Measurements from ENCODE around the gene THBS3. TPM values are rescaled to one million over a fixed set of nuclear protein-coding genes. Genes with fewer than 3 reads are reported as not detected.
"Not testable (repeated sequence)": the region's sequence is repeated elsewhere in the genome, so short reads cannot be mapped to it uniquely, and the experiment has no call there.

The THBS3 gene
- total and polyA plus RNA-seq, 2 donors (not counting 1 experiment from before 2014, with no cell fraction given), result 36.8 to 39.6 TPM

- Histone ChIP-seq H3K9ac (ENCODE audit: insufficient read depth, low read length) (peak overlapping the region; percentile 78), H3K9me3 (ENCODE audit: control insufficient read depth, insufficient read depth, low read depth, low read length) (no peaks in the 10 kb centered on the region), H3K4me1 (ENCODE audit: control insufficient read depth, extremely low read depth, insufficient read depth, low read length) (peaks cover 19% of the 10 kb centered on the region), H2AFZ (ENCODE audit: low read length) (peak overlapping the region; percentile 17), H4K20me1 (ENCODE audit: control insufficient read depth, extremely low read depth, insufficient read depth, low read length) (no peaks in the 10 kb centered on the region), H3K4me3 (replicated peaks in 1 of 4; ENCODE audit: control extremely low read depth in 1 of 4, insufficient read depth in 1 of 4, low read depth in 3 of 4, low read length in 4 of 4) (peak overlapping the region; percentile 33 to 64 (median 49)), H3K79me2 (ENCODE audit: control insufficient read depth, insufficient read depth, low read length) (peaks cover 8% of the 10 kb centered on the region), H3K4me2 (ENCODE audit: extremely low read depth, insufficient read depth, low read length) (peak overlapping the region; percentile 98), H3K27ac (ENCODE audit: insufficient read depth, low read length) (peak overlapping the region; percentile 94), H3K27me3 (ENCODE audit: control insufficient read depth, insufficient read depth, low read length) (no peaks in the 10 kb centered on the region), H3K36me3 (ENCODE audit: control insufficient read depth, insufficient read depth, low read length) (peaks cover 16% of the 10 kb centered on the region)
- TF ChIP-seq, protein P1, sequence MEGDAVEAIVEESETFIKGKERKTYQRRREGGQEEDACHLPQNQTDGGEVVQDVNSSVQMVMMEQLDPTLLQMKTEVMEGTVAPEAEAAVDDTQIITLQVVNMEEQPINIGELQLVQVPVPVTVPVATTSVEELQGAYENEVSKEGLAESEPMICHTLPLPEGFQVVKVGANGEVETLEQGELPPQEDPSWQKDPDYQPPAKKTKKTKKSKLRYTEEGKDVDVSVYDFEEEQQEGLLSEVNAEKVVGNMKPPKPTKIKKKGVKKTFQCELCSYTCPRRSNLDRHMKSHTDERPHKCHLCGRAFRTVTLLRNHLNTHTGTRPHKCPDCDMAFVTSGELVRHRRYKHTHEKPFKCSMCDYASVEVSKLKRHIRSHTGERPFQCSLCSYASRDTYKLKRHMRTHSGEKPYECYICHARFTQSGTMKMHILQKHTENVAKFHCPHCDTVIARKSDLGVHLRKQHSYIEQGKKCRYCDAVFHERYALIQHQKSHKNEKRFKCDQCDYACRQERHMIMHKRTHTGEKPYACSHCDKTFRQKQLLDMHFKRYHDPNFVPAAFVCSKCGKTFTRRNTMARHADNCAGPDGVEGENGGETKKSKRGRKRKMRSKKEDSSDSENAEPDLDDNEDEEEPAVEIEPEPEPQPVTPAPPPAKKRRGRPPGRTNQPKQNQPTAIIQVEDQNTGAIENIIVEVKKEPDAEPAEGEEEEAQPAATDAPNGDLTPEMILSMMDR (conservative IDR thresholded peaks at IDR 0.05 in 1 of 2, IDR thresholded peaks at IDR 0.05 in 1 of 2; ENCODE audit: low read depth in 1 of 2, low read length in 2 of 2), result peak; percentile 88 to 97
- TF ChIP-seq EZH2 (IDR thresholded peaks at IDR 0.05; ENCODE audit: low read length, missing control alignments), result no peak
- DNase-seq (ENCODE audit: low read depth in 2 of 2), result peak; percentile 88 to 92
These were observed 14.3 kb downstream of the THBS3 start for GRCh38 chr1:155193275-155193990.

DNA sequence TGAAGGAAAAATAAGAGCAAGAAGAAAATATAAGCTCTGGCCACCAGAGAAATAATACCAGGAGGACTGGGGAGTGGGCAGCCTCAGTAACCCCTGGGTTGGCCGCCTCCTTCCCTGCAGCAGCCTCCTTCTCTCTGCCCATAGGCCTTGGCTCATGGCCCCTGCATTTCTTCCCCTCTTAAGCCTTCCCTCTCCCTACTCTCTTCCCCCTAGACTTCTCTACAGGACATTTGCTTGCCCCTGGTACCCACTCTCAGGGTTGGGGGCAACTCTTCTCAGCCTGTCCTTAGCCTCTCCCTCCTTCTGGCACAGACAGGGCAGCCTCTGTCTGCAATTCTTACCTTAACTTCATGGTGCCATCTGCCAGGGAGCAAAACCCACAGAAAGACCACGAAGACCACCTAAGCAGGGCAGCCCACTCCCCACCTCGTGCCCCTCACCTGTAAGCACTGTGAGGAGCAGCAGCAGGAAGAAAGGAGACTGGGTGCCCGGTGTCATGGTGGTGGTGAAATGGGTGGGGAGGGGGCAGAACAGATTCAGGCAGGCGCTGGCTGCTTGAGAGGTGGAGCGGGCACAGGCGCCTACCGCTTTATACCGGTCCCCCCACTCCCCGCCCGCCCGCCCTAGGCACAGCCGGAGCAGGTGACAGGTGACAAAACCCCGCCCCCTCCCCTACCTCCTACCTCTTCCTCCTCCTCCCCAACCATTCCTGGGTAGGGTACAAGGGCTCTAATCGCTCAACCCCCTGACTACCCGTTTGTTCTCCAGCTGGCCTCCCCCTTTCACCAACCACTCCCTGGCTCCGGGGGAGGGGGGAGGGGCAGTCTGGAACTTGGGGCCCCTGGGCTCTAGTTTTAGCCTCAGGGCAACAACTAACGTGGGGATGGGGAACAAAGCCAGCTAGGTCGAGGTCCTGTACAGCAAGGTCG is 15.1 kb downstream of the THBS3 start:
- Histone ChIP-seq H4K20me1 (ENCODE audit: control insufficient read depth, extremely low read depth, insufficient read depth, low read length) (no peaks in the 10 kb centered on the region), H3K9ac (ENCODE audit: insufficient read depth, low read length) (peak overlapping the region; percentile 78), H3K36me3 (ENCODE audit: control insufficient read depth, insufficient read depth, low read length) (peaks cover 7% of the 10 kb centered on the region), H3K4me1 (ENCODE audit: control insufficient read depth, extremely low read depth, insufficient read depth, low read length) (peaks cover 19% of the 10 kb centered on the region), H3K4me3 (replicated peaks in 1 of 4; ENCODE audit: control extremely low read depth in 1 of 4, insufficient read depth in 1 of 4, low read depth in 3 of 4, low read length in 4 of 4) (peak overlapping the region in 3 of 4 experiments; percentile 3 to 64 (median 46)), H3K4me2 (ENCODE audit: extremely low read depth, insufficient read depth, low read length) (peak overlapping the region; percentile 55), H3K9me3 (ENCODE audit: control insufficient read depth, insufficient read depth, low read depth, low read length) (no peaks in the 10 kb centered on the region), H3K79me2 (ENCODE audit: control insufficient read depth, insufficient read depth, low read length) (peaks cover 8% of the 10 kb centered on the region), H2AFZ (ENCODE audit: low read length) (no peak overlapping the region), H3K27me3 (ENCODE audit: control insufficient read depth, insufficient read depth, low read length) (no peaks in the 10 kb centered on the region), H3K27ac (ENCODE audit: insufficient read depth, low read length) (peak overlapping the region; percentile 94)
- no peak for DNase-seq (ENCODE audit: low read depth in 2 of 2)
- TF ChIP-seq, protein P1 (conservative IDR thresholded peaks at IDR 0.05 in 1 of 2, IDR thresholded peaks at IDR 0.05 in 1 of 2; ENCODE audit: low read depth in 1 of 2, low read length in 2 of 2), result no peak
- no peak for TF ChIP-seq EZH2 (IDR thresholded peaks at IDR 0.05; ENCODE audit: low read length, missing control alignments)

DNA sequence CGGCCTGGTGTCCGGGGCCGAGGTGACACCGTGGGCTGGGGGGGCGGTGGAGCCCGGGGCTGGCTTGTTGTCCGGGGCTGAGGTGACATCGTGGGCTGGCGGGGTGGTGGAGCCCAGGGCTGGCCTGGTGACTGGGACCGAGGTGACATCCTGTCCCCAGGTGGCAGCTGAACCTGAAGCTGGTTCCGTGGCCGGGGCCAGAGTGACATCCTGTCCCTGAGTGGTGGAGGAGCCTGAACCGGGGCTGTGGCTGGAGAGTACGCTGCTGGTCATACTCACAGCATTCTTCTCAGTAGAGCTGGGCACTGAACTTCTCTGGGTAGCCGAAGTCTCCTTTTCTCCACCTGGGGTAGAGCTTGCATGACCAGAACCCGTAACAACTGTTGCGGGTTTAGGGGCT is 15.8 kb downstream of the THBS3 start:
- Histone ChIP-seq H3K4me2 (ENCODE audit: extremely low read depth, insufficient read depth, low read length) (no peak overlapping the region), H3K4me1 (ENCODE audit: control insufficient read depth, extremely low read depth, insufficient read depth, low read length) (peaks cover 19% of the 10 kb centered on the region), H3K27me3 (ENCODE audit: control insufficient read depth, insufficient read depth, low read length) (no peaks in the 10 kb centered on the region), H4K20me1 (ENCODE audit: control insufficient read depth, extremely low read depth, insufficient read depth, low read length) (no peaks in the 10 kb centered on the region), H3K9me3 (ENCODE audit: control insufficient read depth, insufficient read depth, low read depth, low read length) (no peaks in the 10 kb centered on the region), H3K27ac (ENCODE audit: insufficient read depth, low read length) (no peak overlapping the region), H3K36me3 (ENCODE audit: control insufficient read depth, insufficient read depth, low read length) (peaks cover 4% of the 10 kb centered on the region), H3K79me2 (ENCODE audit: control insufficient read depth, insufficient read depth, low read length) (peaks cover 8% of the 10 kb centered on the region), H2AFZ (ENCODE audit: low read length) (no peak overlapping the region), H3K9ac (ENCODE audit: insufficient read depth, low read length) (no peak overlapping the region), H3K4me3 (replicated peaks in 1 of 4; ENCODE audit: control extremely low read depth in 1 of 4, insufficient read depth in 1 of 4, low read depth in 3 of 4, low read length in 4 of 4) (no peak overlapping the region)
- no peak for DNase-seq (ENCODE audit: low read depth in 2 of 2)
- TF ChIP-seq EZH2 (IDR thresholded peaks at IDR 0.05; ENCODE audit: low read length, missing control alignments), result no peak
- TF ChIP-seq, protein P1 (conservative IDR thresholded peaks at IDR 0.05 in 1 of 2, IDR thresholded peaks at IDR 0.05 in 1 of 2; ENCODE audit: low read depth in 1 of 2, low read length in 2 of 2), result no peak

DNA sequence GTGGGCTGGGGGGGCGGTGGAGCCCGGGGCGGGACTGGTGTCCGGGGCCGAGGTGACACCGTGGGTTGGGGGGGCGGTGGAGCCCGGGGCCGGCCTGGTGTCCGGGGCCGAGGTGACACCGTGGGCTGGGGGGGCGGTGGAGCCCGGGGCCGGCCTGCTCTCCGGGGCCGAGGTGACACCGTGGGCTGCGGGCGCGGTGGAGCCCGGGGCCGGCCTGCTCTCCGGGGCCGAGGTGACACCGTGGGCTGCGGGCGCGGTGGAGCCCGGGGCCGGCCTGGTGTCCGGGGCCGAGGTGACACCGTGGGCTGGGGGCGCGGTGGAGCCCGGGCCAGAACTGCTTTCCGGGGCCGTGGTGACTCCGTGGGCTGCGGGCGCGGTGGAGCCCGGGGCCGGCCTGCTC is 17.8 kb downstream of the THBS3 start:
- not testable (repeated sequence) for H3K36me3 ChIP-seq (ENCODE audit: control insufficient read depth, insufficient read depth, low read length); H3K9me3 ChIP-seq (ENCODE audit: control insufficient read depth, insufficient read depth, low read depth, low read length); H4K20me1 ChIP-seq (ENCODE audit: control insufficient read depth, extremely low read depth, insufficient read depth, low read length); H3K9ac ChIP-seq (ENCODE audit: insufficient read depth, low read length); H3K27me3 ChIP-seq (ENCODE audit: control insufficient read depth, insufficient read depth, low read length); DNase-seq (ENCODE audit: low read depth in 2 of 2); H3K4me3 ChIP-seq (replicated peaks in 1 of 4; ENCODE audit: control extremely low read depth in 1 of 4, insufficient read depth in 1 of 4, low read depth in 3 of 4, low read length in 4 of 4); H3K79me2 ChIP-seq (ENCODE audit: control insufficient read depth, insufficient read depth, low read length); H2AFZ ChIP-seq (ENCODE audit: low read length); H3K4me2 ChIP-seq (ENCODE audit: extremely low read depth, insufficient read depth, low read length); H3K27ac ChIP-seq (ENCODE audit: insufficient read depth, low read length)
- peaks cover 12% of the 10 kb centered on the region for H3K4me1 ChIP-seq (ENCODE audit: control insufficient read depth, extremely low read depth, insufficient read depth, low read length)

All from fibroblast of lung (primary cell).